ENCODE results near the gene GTPBP10.

GTPBP10 gene

GRCh38 chr7:90351987-90352386 lies 5.5 kb downstream of the GTPBP10 start:
- no peak for DNase-seq (ENCODE audit: low spot score)
- no peak for FAIRE-seq

GRCh38 chr7:90383422-90383821 lies 36.9 kb downstream of the GTPBP10 start:
- FAIRE-seq (no peak), DNase-seq (ENCODE audit: low spot score) (no peak)

- FAIRE-seq: no peak
- DNase-seq (ENCODE audit: low spot score): no peak
These were observed 37.3 kb downstream of the GTPBP10 start for GRCh38 chr7:90383861-90384260.

GRCh38 chr7:90384433-90384832 lies 37.9 kb downstream of the GTPBP10 start:
- DNase-seq (ENCODE audit: low spot score): no peak
- FAIRE-seq: no peak

GRCh38 chr7:90387470-90388240 lies 41.1 kb downstream of the GTPBP10 start:
- no peak for DNase-seq (ENCODE audit: low spot score)
- no peak for FAIRE-seq

- FAIRE-seq: no peak
These were observed 44.4 kb downstream of the GTPBP10 start for GRCh38 chr7:90390926-90391325.

GRCh38 chr7:90391488-90391887 lies 45.0 kb downstream of the GTPBP10 start:
- FAIRE-seq: peak; percentile 82
- no peak for DNase-seq (ENCODE audit: low spot score)

More at GRCh38 chr7:90390926-90391325, 44.4 kb downstream of the GTPBP10 start:
- DNase-seq (ENCODE audit: low spot score): no peak

- no peak for DNase-seq (ENCODE audit: low spot score)
- no peak for FAIRE-seq
These were observed 49.9 kb downstream of the GTPBP10 start for GRCh38 chr7:90396420-90396819.

- FAIRE-seq: no peak
- no peak for DNase-seq (ENCODE audit: low spot score)
These were observed 55.5 kb downstream of the GTPBP10 start for GRCh38 chr7:90401989-90402388.

GRCh38 chr7:90402785-90403173 lies 56.3 kb downstream of the GTPBP10 start:
- FAIRE-seq (no peak), DNase-seq (ENCODE audit: low spot score) (no peak)

GRCh38 chr7:90403174-90404113 lies 56.9 kb downstream of the GTPBP10 start, which contains the start of gene CLDN12:
Gene CLDN12, plus strand, starts transcription at chr7:90403461. Its CDS starts 9,216 bp downstream, at chr7:90412677.
- DNase-seq (ENCODE audit: low spot score) (peak; percentile 99), FAIRE-seq (peak; percentile 95)

GRCh38 chr7:90404777-90405176 lies 58.3 kb downstream of the GTPBP10 start:
- DNase-seq (ENCODE audit: low spot score) (no peak), FAIRE-seq (no peak)

GRCh38 chr7:90407484-90407821 lies 60.9 kb downstream of the GTPBP10 start:
- DNase-seq (ENCODE audit: low spot score) (no peak), FAIRE-seq (no peak)

GRCh38 chr7:90408142-90408541 lies 61.6 kb downstream of the GTPBP10 start:
- no peak for FAIRE-seq
- DNase-seq (ENCODE audit: low spot score): no peak

- DNase-seq (ENCODE audit: low spot score): no peak
These were observed 63.2 kb downstream of the GTPBP10 start for GRCh38 chr7:90409667-90410066.

GRCh38 chr7:90411510-90411909 lies 65.0 kb downstream of the GTPBP10 start:
- FAIRE-seq (no peak), DNase-seq (ENCODE audit: low spot score) (no peak)

More at GRCh38 chr7:90409667-90410066, 63.2 kb downstream of the GTPBP10 start:
- FAIRE-seq: no peak

- DNase-seq (ENCODE audit: low spot score): peak; percentile 47
These were observed 66.1 kb downstream of the GTPBP10 start for GRCh38 chr7:90412458-90413184.

GRCh38 chr7:90413185-90413528 lies 66.6 kb downstream of the GTPBP10 start:
- FAIRE-seq: no peak
- no peak for DNase-seq (ENCODE audit: low spot score)

More at GRCh38 chr7:90412458-90413184, 66.1 kb downstream of the GTPBP10 start:
- peak; percentile 82 for FAIRE-seq

GRCh38 chr7:90421651-90422050 lies 75.1 kb downstream of the GTPBP10 start:
- FAIRE-seq: no peak
- DNase-seq (ENCODE audit: low spot score): no peak

- peak; percentile 59 for FAIRE-seq
- no peak for DNase-seq (ENCODE audit: low spot score)
These were observed 78.2 kb downstream of the GTPBP10 start for GRCh38 chr7:90424720-90425119.

- peak; percentile 26 for DNase-seq (ENCODE audit: low spot score)
- FAIRE-seq: no peak
These were observed 78.9 kb downstream of the GTPBP10 start for GRCh38 chr7:90425376-90425775.

Measured in urothelium cell line (cell line).